OCI-LY7 (cell line): Measurements from ENCODE around the gene CPB2. TPM values are rescaled to one million over a fixed set of nuclear protein-coding genes. Genes with fewer than 3 reads are reported as not detected.

ENCODE experiments used
- BruUV-seq: library from RNA; stranded (reverse); fragments of 400-500 nt; replicated peaks from 2 replicates; lab custom pipeline; 2021; lab: Mats Ljungman, UMichigan
- CTCF ChIA-PET: fragments of 300-600 bp; sonication (Branson Sonifier 250); formaldehyde crosslinking; loops from one replicate; lab custom pipeline; 2022; ENCODE audit warnings: antibody characterized with exemption; ENCODE audit not compliant: unreplicated experiment; lab: Charles Lee
- POLR2A ChIA-PET: fragments of 300-600 bp; sonication (Branson Sonifier 250); formaldehyde crosslinking; loops from one replicate; lab custom pipeline; 2022; ENCODE audit warnings: antibody characterized with exemption; lab: Charles Lee
- DNase-seq: peaks from one replicate; pipeline ENCODE4 v3.0.0-alpha.2; 2015; ENCODE audit warnings: low spot score
- H2AFZ ChIP-seq: fragments of 200-600 bp; sonication (generic), shearing (Covaris generic); 2 replicates; pipeline ENCODE4 v1.6.1; 2014; ENCODE audit warnings: mild to moderate bottlenecking, antibody characterized with exemption, low read length, moderate library complexity
- H3K27ac ChIP-seq: fragments of 200-600 bp; sonication (generic); 2 replicates; pipeline ENCODE4 v1.5.1; 2014; ENCODE audit warnings: mixed run types, low read depth, mild to moderate bottlenecking, moderate library complexity, low read length, inconsistent platforms; ENCODE audit not compliant: poor library complexity, severe bottlenecking
- H3K36me3 ChIP-seq: fragments of 200-600 bp; sonication (generic); 2 replicates; pipeline ENCODE4 v1.6.1; 2014; ENCODE audit warnings: mild to moderate bottlenecking, antibody characterized with exemption, low read length, moderate library complexity, mixed read lengths; ENCODE audit not compliant: insufficient read depth
- H3K4me1 ChIP-seq: fragments of 200-600 bp; sonication (generic); 2 replicates; pipeline ENCODE4 v1.5.1; 2014; ENCODE audit warnings: mild to moderate bottlenecking, low read length; ENCODE audit not compliant: insufficient read depth, poor library complexity, severe bottlenecking
- H3K4me2 ChIP-seq: fragments of 200-600 bp; sonication (generic); 2 replicates; pipeline ENCODE4 v1.6.1; 2014; ENCODE audit warnings: mild to moderate bottlenecking, low read length
- H3K4me3 ChIP-seq: fragments of 200-600 bp; sonication (generic); 2 replicates; pipeline ENCODE4 v1.5.1; 2014; ENCODE audit warnings: mild to moderate bottlenecking, low read depth, low read length; ENCODE audit not compliant: poor library complexity, severe bottlenecking
- H3K79me2 ChIP-seq: fragments of 200-600 bp; sonication (generic); 2 replicates; pipeline ENCODE4 v1.6.1; 2016; ENCODE audit warnings: low read depth, mild to moderate bottlenecking, low read length, moderate library complexity, mixed read lengths; ENCODE audit not compliant: insufficient read depth
- H3K9me2 ChIP-seq: fragments of 200-600 bp; sonication (generic); 2 replicates; pipeline ENCODE4 v1.6.1; 2016; ENCODE audit warnings: mild to moderate bottlenecking, low read length, mixed read lengths; ENCODE audit not compliant: insufficient read depth
- H3K9me3 ChIP-seq: fragments of 200-600 bp; sonication (generic); 2 replicates; pipeline ENCODE4 v1.6.1; 2014; ENCODE audit warnings: mild to moderate bottlenecking, mixed run types, low read length, mixed read lengths
- H4K20me1 ChIP-seq: fragments of 200-600 bp; sonication (generic); 2 replicates; pipeline ENCODE4 v1.6.1; 2014; ENCODE audit warnings: mild to moderate bottlenecking, antibody characterized with exemption, low read length, moderate library complexity, mixed read lengths; ENCODE audit not compliant: insufficient read depth
- EZH2phosphoT487 ChIP-seq: fragments of 200-600 bp; sonication (generic); IDR thresholded peaks from 2 replicates; pipeline ENCODE4 v1.6.1; 2018; ENCODE audit warnings: low read depth, borderline replicate concordance, mild to moderate bottlenecking, mixed run types, antibody characterized with exemption, low read length, moderate library complexity, mixed read lengths
- intact Hi-C: fragments of 100-400 bp; cut with micrococcal nuclease; formaldehyde crosslinking; loops from one replicate; pipeline ENCODE4 v1.10.0; 2022; ENCODE audit not compliant: unreplicated experiment
- total RNA-seq, 2 experiments: library from RNA; depleted of rRNA in 1 of 2; stranded (reverse); fragments of >200 nt in 1 of 2; shearing (Covaris generic) in 1 of 2; gene quantifications; 2 replicates each; pipeline ENCODE4 v1.2.3, GENCODE V29; 2014 to 2022
- TF ChIP-seq, protein P1 (sequence below): fragments of 200-600 bp; sonication (generic); conservative IDR thresholded peaks from 2 replicates; pipeline ENCODE4 v1.5.1; 2014; ENCODE audit warnings: mild to moderate bottlenecking, antibody characterized with exemption, low read length, moderate library complexity, mixed read lengths

CPB2 gene
- total RNA-seq, 2 experiments from 2014 or later: not detected

DNA sequence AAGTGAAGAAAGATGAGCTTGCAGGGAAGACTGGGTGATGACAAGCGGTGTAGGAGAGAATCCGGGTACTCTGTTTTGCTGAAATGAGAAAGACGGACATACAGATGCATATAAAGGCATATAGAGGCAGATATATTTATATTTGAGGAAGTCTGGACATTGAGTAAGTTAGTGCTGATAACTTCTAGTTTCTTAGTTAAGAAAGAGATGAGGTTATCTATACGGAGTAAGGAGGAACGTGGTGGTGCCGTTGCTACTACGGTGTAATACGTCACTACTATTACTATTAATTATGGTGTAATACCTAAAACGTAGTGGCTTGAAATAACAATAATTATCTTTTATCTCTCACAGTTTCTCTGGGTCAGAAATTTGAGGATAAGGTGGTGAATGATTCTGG is 9.8 kb upstream of the CPB2 start:
- Histone ChIP-seq H3K9me2 (no peaks in the 10 kb centered on the region), H3K4me2 (no peak overlapping the region), H3K9me3 (no peaks in the 10 kb centered on the region), H3K27ac (no peak overlapping the region), H3K36me3 (no peaks in the 10 kb centered on the region), H4K20me1 (no peaks in the 10 kb centered on the region), H3K4me3 (no peak overlapping the region), H2AFZ (no peak overlapping the region), H3K79me2 (no peaks in the 10 kb centered on the region), H3K4me1 (no peaks in the 10 kb centered on the region)
- no TSS peak for BruUV-seq
- ChIA-PET CTCF (no interaction called here), POLR2A (interaction anchor here (1.3 kb wide), 1 partner anchor 16 kb away, joined by 3 read pairs; no protein-coding TSS in a partner anchor)
- DNase-seq: no peak
- TF ChIP-seq EZH2phosphoT487: no peak
- TF ChIP-seq, protein P1, sequence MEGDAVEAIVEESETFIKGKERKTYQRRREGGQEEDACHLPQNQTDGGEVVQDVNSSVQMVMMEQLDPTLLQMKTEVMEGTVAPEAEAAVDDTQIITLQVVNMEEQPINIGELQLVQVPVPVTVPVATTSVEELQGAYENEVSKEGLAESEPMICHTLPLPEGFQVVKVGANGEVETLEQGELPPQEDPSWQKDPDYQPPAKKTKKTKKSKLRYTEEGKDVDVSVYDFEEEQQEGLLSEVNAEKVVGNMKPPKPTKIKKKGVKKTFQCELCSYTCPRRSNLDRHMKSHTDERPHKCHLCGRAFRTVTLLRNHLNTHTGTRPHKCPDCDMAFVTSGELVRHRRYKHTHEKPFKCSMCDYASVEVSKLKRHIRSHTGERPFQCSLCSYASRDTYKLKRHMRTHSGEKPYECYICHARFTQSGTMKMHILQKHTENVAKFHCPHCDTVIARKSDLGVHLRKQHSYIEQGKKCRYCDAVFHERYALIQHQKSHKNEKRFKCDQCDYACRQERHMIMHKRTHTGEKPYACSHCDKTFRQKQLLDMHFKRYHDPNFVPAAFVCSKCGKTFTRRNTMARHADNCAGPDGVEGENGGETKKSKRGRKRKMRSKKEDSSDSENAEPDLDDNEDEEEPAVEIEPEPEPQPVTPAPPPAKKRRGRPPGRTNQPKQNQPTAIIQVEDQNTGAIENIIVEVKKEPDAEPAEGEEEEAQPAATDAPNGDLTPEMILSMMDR: no peak
- intact Hi-C loops: no loop called here

DNA sequence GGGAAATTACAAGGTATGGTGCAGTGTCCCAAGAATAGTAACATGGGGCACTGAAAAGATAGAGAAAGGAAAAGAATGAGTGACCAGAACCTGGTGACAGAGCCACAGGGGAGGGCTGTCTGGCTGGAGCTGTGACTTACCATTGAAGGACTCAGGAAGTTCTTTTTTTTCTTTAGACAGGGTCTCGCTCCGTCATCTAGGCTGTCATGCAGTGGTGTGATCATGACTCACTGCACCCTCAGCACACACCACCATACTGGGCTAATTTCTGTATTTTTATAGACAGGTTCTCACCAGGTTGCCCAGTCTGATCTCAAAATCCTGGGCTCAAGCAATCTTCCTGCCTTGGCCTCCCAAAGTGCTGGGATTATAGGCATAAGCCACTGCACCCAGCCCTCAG is 8.8 kb upstream of the CPB2 start:
- ChIA-PET CTCF (no interaction called here), POLR2A (interaction anchor here (1.3 kb wide), 1 partner anchor 15 kb away, joined by 3 read pairs; no protein-coding TSS in a partner anchor)
- Histone ChIP-seq H3K9me2 (no peaks in the 10 kb centered on the region), H2AFZ (no peak overlapping the region), H3K79me2 (no peaks in the 10 kb centered on the region), H3K27ac (no peak overlapping the region), H3K36me3 (no peaks in the 10 kb centered on the region), H4K20me1 (no peaks in the 10 kb centered on the region), H3K4me3 (no peak overlapping the region), H3K4me1 (no peaks in the 10 kb centered on the region), H3K9me3 (no peaks in the 10 kb centered on the region), H3K4me2 (no peak overlapping the region)
- DNase-seq: no peak
- no TSS peak for BruUV-seq
- TF ChIP-seq, protein P1: no peak
- no peak for TF ChIP-seq EZH2phosphoT487
- intact Hi-C loops: no loop called here

DNA sequence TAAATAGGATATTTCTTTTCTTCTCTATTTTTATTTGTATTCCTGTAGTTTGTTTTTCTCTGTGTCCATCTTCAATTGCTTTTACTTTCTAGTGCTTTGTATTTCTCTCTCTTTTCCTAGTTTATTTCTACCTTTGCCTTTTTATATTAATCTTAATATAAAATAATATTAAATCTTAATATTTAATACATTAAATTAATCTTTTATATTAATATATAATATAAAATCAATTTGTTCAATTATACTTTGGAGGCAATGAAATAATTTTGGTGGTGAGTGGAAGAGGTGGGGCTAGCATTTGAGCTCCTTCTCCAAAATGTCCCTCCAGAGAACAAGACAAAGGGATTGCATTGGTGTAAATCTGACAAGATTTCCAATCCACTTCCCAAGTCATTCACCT is 6.3 kb upstream of the CPB2 start:
- Histone ChIP-seq H4K20me1 (no peaks in the 10 kb centered on the region), H3K4me1 (peaks cover 6% of the 10 kb centered on the region), H3K36me3 (no peaks in the 10 kb centered on the region), H2AFZ (no peak overlapping the region), H3K4me2 (no peak overlapping the region), H3K4me3 (no peak overlapping the region), H3K27ac (no peak overlapping the region), H3K9me2 (no peaks in the 10 kb centered on the region), H3K79me2 (no peaks in the 10 kb centered on the region), H3K9me3 (no peaks in the 10 kb centered on the region)
- ChIA-PET POLR2A (no interaction called here), CTCF (no interaction called here)
- TF ChIP-seq, protein P1: no peak
- TF ChIP-seq EZH2phosphoT487: no peak
- DNase-seq: no peak
- intact Hi-C loops: no loop called here
- BruUV-seq: no TSS peak
